ENCODE measurements around the gene SHLD1.
A peak's percentile ranks its signal among the peaks of the same experiment; 100 is the strongest.
"Not testable (repeated sequence)": the region's sequence is repeated elsewhere in the genome, so short reads cannot be mapped to it uniquely, and the experiment has no call there.

The SHLD1 gene

GRCh38 chr20:5718896-5719595 lies 31.2 kb upstream of the SHLD1 start:
- Histone ChIP-seq H3K9ac (ENCODE audit: low read length in 5 of 5) (no peak overlapping the region), H3K27me3 (ENCODE audit: control insufficient read depth in 5 of 5, insufficient read depth in 4 of 5, low read length in 5 of 5) (no peaks in the 10 kb centered on the region), H3K4me3 (ENCODE audit: low read depth in 1 of 5, low read length in 5 of 5) (peak overlapping the region in 1 of 5 donors; percentile 11), H3K36me3 (ENCODE audit: control insufficient read depth in 5 of 5, insufficient read depth in 5 of 5, low read length in 5 of 5) (no peaks in the 10 kb centered on the region), H3K9me3 (ENCODE audit: control insufficient read depth in 5 of 5, low read length in 5 of 5) (peaks cover 0 to 7% (median 4%) of the 10 kb centered on the region in 5 donors), H3K4me1 (ENCODE audit: control insufficient read depth in 5 of 5, insufficient read depth in 5 of 5, low read length in 5 of 5) (peaks cover 5 to 36% (median 25%) of the 10 kb centered on the region in 5 donors), H3K27ac (ENCODE audit: low read depth, low read length) (no peak overlapping the region)

- H3K4me1 ChIP-seq (ENCODE audit: control insufficient read depth in 5 of 5, insufficient read depth in 5 of 5, low read length in 5 of 5) = peaks cover 5 to 30% (median 25%) of the 10 kb centered on the region in 5 donors
- H3K36me3 ChIP-seq (ENCODE audit: control insufficient read depth in 5 of 5, insufficient read depth in 5 of 5, low read length in 5 of 5) = no peaks in the 10 kb centered on the region
- no peak overlapping the region for H3K4me3 ChIP-seq (ENCODE audit: low read depth in 1 of 5, low read length in 5 of 5)
- H3K27ac ChIP-seq (ENCODE audit: low read depth, low read length) = no peak overlapping the region
- peaks cover 0 to 6% (median 4%) of the 10 kb centered on the region in 5 donors for H3K9me3 ChIP-seq (ENCODE audit: control insufficient read depth in 5 of 5, low read length in 5 of 5)
- H3K9ac ChIP-seq (ENCODE audit: low read length in 5 of 5) = no peak overlapping the region
- H3K27me3 ChIP-seq (ENCODE audit: control insufficient read depth in 5 of 5, insufficient read depth in 4 of 5, low read length in 5 of 5) = no peaks in the 10 kb centered on the region
Observed at GRCh38 chr20:5719861-5720403, 30.3 kb upstream of the SHLD1 start.

GRCh38 chr20:5720696-5721095 lies 29.5 kb upstream of the SHLD1 start:
- Histone ChIP-seq H3K36me3 (ENCODE audit: control insufficient read depth in 5 of 5, insufficient read depth in 5 of 5, low read length in 5 of 5) (no peaks in the 10 kb centered on the region), H3K9me3 (ENCODE audit: control insufficient read depth in 5 of 5, low read length in 5 of 5) (no peaks in the 10 kb centered on the region), H3K27me3 (ENCODE audit: control insufficient read depth in 5 of 5, insufficient read depth in 4 of 5, low read length in 5 of 5) (no peaks in the 10 kb centered on the region), H3K4me3 (ENCODE audit: low read depth in 1 of 5, low read length in 5 of 5) (no peak overlapping the region), H3K4me1 (ENCODE audit: control insufficient read depth in 5 of 5, insufficient read depth in 5 of 5, low read length in 5 of 5) (peaks cover 5 to 30% (median 27%) of the 10 kb centered on the region in 5 donors), H3K27ac (ENCODE audit: low read depth, low read length) (no peak overlapping the region), H3K9ac (ENCODE audit: low read length in 5 of 5) (no peak overlapping the region)

GRCh38 chr20:5721356-5721755 lies 28.8 kb upstream of the SHLD1 start:
- not testable (repeated sequence) for H3K27me3 ChIP-seq (ENCODE audit: control insufficient read depth in 5 of 5, insufficient read depth in 4 of 5, low read length in 5 of 5); H3K9ac ChIP-seq (ENCODE audit: low read length in 5 of 5); H3K9me3 ChIP-seq (ENCODE audit: control insufficient read depth in 5 of 5, low read length in 5 of 5); H3K27ac ChIP-seq (ENCODE audit: low read depth, low read length); H3K36me3 ChIP-seq (ENCODE audit: control insufficient read depth in 5 of 5, insufficient read depth in 5 of 5, low read length in 5 of 5); H3K4me3 ChIP-seq (ENCODE audit: low read depth in 1 of 5, low read length in 5 of 5)
- peaks cover 5 to 30% (median 27%) of the 10 kb centered on the region in 5 donors for H3K4me1 ChIP-seq (ENCODE audit: control insufficient read depth in 5 of 5, insufficient read depth in 5 of 5, low read length in 5 of 5)

GRCh38 chr20:5722927-5723326 lies 27.3 kb upstream of the SHLD1 start:
- Histone ChIP-seq H3K9me3 (ENCODE audit: control insufficient read depth in 5 of 5, low read length in 5 of 5) (peaks cover 0 to 5% (median 4%) of the 10 kb centered on the region in 5 donors), H3K27ac (ENCODE audit: low read depth, low read length) (no peak overlapping the region), H3K4me1 (ENCODE audit: control insufficient read depth in 5 of 5, insufficient read depth in 5 of 5, low read length in 5 of 5) (peaks cover 5 to 30% (median 27%) of the 10 kb centered on the region in 5 donors), H3K27me3 (ENCODE audit: control insufficient read depth in 5 of 5, insufficient read depth in 4 of 5, low read length in 5 of 5) (no peaks in the 10 kb centered on the region), H3K9ac (ENCODE audit: low read length in 5 of 5) (no peak overlapping the region), H3K36me3 (ENCODE audit: control insufficient read depth in 5 of 5, insufficient read depth in 5 of 5, low read length in 5 of 5) (no peaks in the 10 kb centered on the region), H3K4me3 (ENCODE audit: low read depth in 1 of 5, low read length in 5 of 5) (no peak overlapping the region)

- H3K27me3 ChIP-seq (ENCODE audit: control insufficient read depth in 5 of 5, insufficient read depth in 4 of 5, low read length in 5 of 5); H3K27ac ChIP-seq (ENCODE audit: low read depth, low read length); H3K9ac ChIP-seq (ENCODE audit: low read length in 5 of 5); H3K4me1 ChIP-seq (ENCODE audit: control insufficient read depth in 5 of 5, insufficient read depth in 5 of 5, low read length in 5 of 5); H3K4me3 ChIP-seq (ENCODE audit: low read depth in 1 of 5, low read length in 5 of 5); H3K9me3 ChIP-seq (ENCODE audit: control insufficient read depth in 5 of 5, low read length in 5 of 5); H3K36me3 ChIP-seq (ENCODE audit: control insufficient read depth in 5 of 5, insufficient read depth in 5 of 5, low read length in 5 of 5): not testable (repeated sequence)
Observed at GRCh38 chr20:5725183-5725463, 25.1 kb upstream of the SHLD1 start.

- no peak overlapping the region for H3K27ac ChIP-seq (ENCODE audit: low read depth, low read length)
- H3K4me3 ChIP-seq (ENCODE audit: low read depth in 1 of 5, low read length in 5 of 5) = no peak overlapping the region
- H3K9ac ChIP-seq (ENCODE audit: low read length in 5 of 5) = no peak overlapping the region
- peaks cover 0 to 4% (median 0%) of the 10 kb centered on the region in 5 donors for H3K4me1 ChIP-seq (ENCODE audit: control insufficient read depth in 5 of 5, insufficient read depth in 5 of 5, low read length in 5 of 5)
- no peaks in the 10 kb centered on the region for H3K27me3 ChIP-seq (ENCODE audit: control insufficient read depth in 5 of 5, insufficient read depth in 4 of 5, low read length in 5 of 5)
- H3K36me3 ChIP-seq (ENCODE audit: control insufficient read depth in 5 of 5, insufficient read depth in 5 of 5, low read length in 5 of 5) = no peaks in the 10 kb centered on the region
- H3K9me3 ChIP-seq (ENCODE audit: control insufficient read depth in 5 of 5, low read length in 5 of 5) = peaks cover 0 to 5% (median 4%) of the 10 kb centered on the region in 5 donors
Observed at GRCh38 chr20:5727018-5727515, 23.1 kb upstream of the SHLD1 start.

GRCh38 chr20:5729348-5729747 lies 20.9 kb upstream of the SHLD1 start:
- Histone ChIP-seq H3K36me3 (ENCODE audit: control insufficient read depth in 5 of 5, insufficient read depth in 5 of 5, low read length in 5 of 5) (no peaks in the 10 kb centered on the region), H3K4me1 (ENCODE audit: control insufficient read depth in 5 of 5, insufficient read depth in 5 of 5, low read length in 5 of 5) (peaks cover 0 to 4% (median 0%) of the 10 kb centered on the region in 5 donors), H3K9me3 (ENCODE audit: control insufficient read depth in 5 of 5, low read length in 5 of 5) (peaks cover 0 to 5% (median 4%) of the 10 kb centered on the region in 5 donors), H3K27ac (ENCODE audit: low read depth, low read length) (no peak overlapping the region), H3K9ac (ENCODE audit: low read length in 5 of 5) (no peak overlapping the region), H3K27me3 (ENCODE audit: control insufficient read depth in 5 of 5, insufficient read depth in 4 of 5, low read length in 5 of 5) (no peaks in the 10 kb centered on the region), H3K4me3 (ENCODE audit: low read depth in 1 of 5, low read length in 5 of 5) (no peak overlapping the region)

- H3K9ac ChIP-seq (ENCODE audit: low read length in 5 of 5) = no peak overlapping the region
- H3K36me3 ChIP-seq (ENCODE audit: control insufficient read depth in 5 of 5, insufficient read depth in 5 of 5, low read length in 5 of 5) = no peaks in the 10 kb centered on the region
- H3K4me3 ChIP-seq (ENCODE audit: low read depth in 1 of 5, low read length in 5 of 5) = no peak overlapping the region
- H3K4me1 ChIP-seq (ENCODE audit: control insufficient read depth in 5 of 5, insufficient read depth in 5 of 5, low read length in 5 of 5) = peaks cover 0 to 1% (median 0%) of the 10 kb centered on the region in 5 donors
- H3K27ac ChIP-seq (ENCODE audit: low read depth, low read length) = no peak overlapping the region
- peaks cover 0 to 5% (median 4%) of the 10 kb centered on the region in 5 donors for H3K9me3 ChIP-seq (ENCODE audit: control insufficient read depth in 5 of 5, low read length in 5 of 5)
- no peaks in the 10 kb centered on the region for H3K27me3 ChIP-seq (ENCODE audit: control insufficient read depth in 5 of 5, insufficient read depth in 4 of 5, low read length in 5 of 5)
Observed at GRCh38 chr20:5730131-5730530, 20.1 kb upstream of the SHLD1 start.

- H3K36me3 ChIP-seq (ENCODE audit: control insufficient read depth in 5 of 5, insufficient read depth in 5 of 5, low read length in 5 of 5) = no peaks in the 10 kb centered on the region
- H3K9me3 ChIP-seq (ENCODE audit: control insufficient read depth in 5 of 5, low read length in 5 of 5) = peaks cover 0 to 4% (median 3%) of the 10 kb centered on the region in 5 donors
- H3K4me1 ChIP-seq (ENCODE audit: control insufficient read depth in 5 of 5, insufficient read depth in 5 of 5, low read length in 5 of 5) = peaks cover 0 to 2% (median 0%) of the 10 kb centered on the region in 5 donors
- H3K4me3 ChIP-seq (ENCODE audit: low read depth in 1 of 5, low read length in 5 of 5) = no peak overlapping the region
- no peaks in the 10 kb centered on the region for H3K27me3 ChIP-seq (ENCODE audit: control insufficient read depth in 5 of 5, insufficient read depth in 4 of 5, low read length in 5 of 5)
- no peak overlapping the region for H3K27ac ChIP-seq (ENCODE audit: low read depth, low read length)
- H3K9ac ChIP-seq (ENCODE audit: low read length in 5 of 5) = no peak overlapping the region
Observed at GRCh38 chr20:5731753-5732366, 18.3 kb upstream of the SHLD1 start.

Measured in subcutaneous abdominal adipose tissue (tissue), 5 donors.